SK-N-SH (cell line): ENCODE data around the gene APBB2. TPM values are rescaled to one million over a fixed set of nuclear protein-coding genes. Genes with fewer than 3 reads are reported as not detected.

Source experiments
- CTCF ChIA-PET: fragments of 300-600, 350-600 bp; formaldehyde crosslinking; extraction: SDS; loops from one replicate; lab custom pipeline; 2021; lab: Yijun Ruan, JAX
- POLR2A ChIA-PET: fragments of 350-600 bp; sonication (Branson Sonifier 250); formaldehyde crosslinking; extraction: SDS; loops from one replicate; lab custom pipeline; 2020; ENCODE audit warnings: antibody characterized with exemption, inconsistent platforms; lab: Yijun Ruan, JAX
- DNase-seq: peaks from one replicate; pipeline ENCODE4 v3.0.0; 2012
- H2AFZ ChIP-seq: fragments of 200-600 bp; sonication (generic); 2 replicates; pipeline ENCODE4 v1.8.1; 2016; ENCODE audit warnings: antibody characterized with exemption, mild to moderate bottlenecking, low read depth
- H3F3A ChIP-seq: fragments of 200-600 bp; sonication (generic); replicated peaks from 2 replicates; pipeline ENCODE3; 2016; ENCODE audit warnings: antibody characterized with exemption, mild to moderate bottlenecking; ENCODE audit not compliant: insufficient read depth
- H3K27ac ChIP-seq, 2 experiments: fragments of 200-500 bp in 1 of 2; fragments of 200-600 bp in 1 of 2; sonication (Bioruptor generic) in 1 of 2; sonication (generic), shearing (Covaris generic) in 1 of 2; 2 replicates each; pipeline versions ENCODE4 v1.5.1 to v1.6.1; 2014 to 2016; ENCODE audit warnings: low read depth in 2 of 2, inconsistent platforms in 1 of 2, low read length in 1 of 2, mild to moderate bottlenecking in 1 of 2, mixed read lengths in 1 of 2
- H3K27me3 ChIP-seq: fragments of 200-600 bp; sonication (generic), shearing (Covaris generic); 2 replicates; pipeline ENCODE4 v1.6.1; 2016; ENCODE audit warnings: mixed run types; ENCODE audit not compliant: insufficient read depth
- H3K36me3 ChIP-seq, 2 experiments: fragments of 200-500 bp in 1 of 2; fragments of 200-600 bp in 1 of 2; sonication (Bioruptor generic) in 1 of 2; sonication (generic) in 1 of 2; replicated peaks in 1 of 2; 2 replicates each; pipeline versions ENCODE3 to v1.5.1; 2014 to 2016; ENCODE audit warnings: low read length in 1 of 2, mild to moderate bottlenecking in 1 of 2; ENCODE audit not compliant: insufficient read depth in 2 of 2, control insufficient read depth in 1 of 2
- H3K4me1 ChIP-seq, 2 experiments: fragments of 200-500 bp in 1 of 2; fragments of 200-600 bp in 1 of 2; sonication (Bioruptor generic) in 1 of 2; sonication (generic), shearing (Covaris generic) in 1 of 2; 2 replicates each; pipeline versions ENCODE4 v1.5.1 to v1.6.1; 2014 to 2016; ENCODE audit warnings: low read depth in 1 of 2, low read length in 1 of 2, mixed run types in 1 of 2; ENCODE audit not compliant: insufficient read depth in 2 of 2, control insufficient read depth in 1 of 2
- H3K4me2 ChIP-seq: fragments of 200-600 bp; sonication (generic), shearing (Covaris generic); 2 replicates; pipeline ENCODE4 v1.6.1; 2017; ENCODE audit warnings: mixed run types
- H3K4me3 ChIP-seq, 2 experiments: fragments of 200-500 bp in 1 of 2; fragments of 200-600 bp in 1 of 2; sonication (Bioruptor generic) in 1 of 2; sonication (generic), shearing (Covaris generic) in 1 of 2; 2 replicates each; pipeline versions ENCODE4 v1.5.1 to v1.8.1; 2014 to 2016; ENCODE audit warnings: low read depth in 2 of 2, inconsistent platforms in 1 of 2, low read length in 1 of 2, mild to moderate bottlenecking in 1 of 2, mixed read lengths in 1 of 2, moderate library complexity in 1 of 2
- H3K79me2 ChIP-seq: fragments of 200-600 bp; sonication (generic); 2 replicates; pipeline ENCODE4 v1.8.1; 2017; ENCODE audit warnings: mild to moderate bottlenecking; ENCODE audit not compliant: insufficient read depth
- H3K9ac ChIP-seq: fragments of 200-600 bp; sonication (generic); 2 replicates; pipeline ENCODE4 v1.6.1; 2017; ENCODE audit warnings: mixed run types
- H3K9me2 ChIP-seq: fragments of 200-600 bp; sonication (generic); 2 replicates; pipeline ENCODE4 v1.6.1; 2017; ENCODE audit warnings: mixed run types
- H3K9me3 ChIP-seq: fragments of 200-600 bp; sonication (generic); 2 replicates; pipeline ENCODE4 v1.6.1; 2017; ENCODE audit warnings: mixed run types, mild to moderate bottlenecking, moderate library complexity
- H4K20me1 ChIP-seq: fragments of 200-600 bp; sonication (generic); 2 replicates; pipeline ENCODE4 v1.6.1; 2017; ENCODE audit warnings: mild to moderate bottlenecking, mixed run types; ENCODE audit not compliant: insufficient read depth
- CHD2 ChIP-seq: fragments of 150-350 bp; IDR thresholded peaks from 2 replicates; pipeline ENCODE4 v1.6.1; 2018; ENCODE audit warnings: low read length; ENCODE audit not compliant: partially characterized antibody
- ELF1 ChIP-seq: IDR thresholded peaks from 2 replicates; pipeline ENCODE4 v1.4.0; 2012
- FOSL2 ChIP-seq: IDR thresholded peaks from 2 replicates; pipeline ENCODE4 v1.4.0; 2012; ENCODE audit warnings: low read depth, mild to moderate bottlenecking, moderate library complexity, borderline replicate concordance
- FOXJ3 ChIP-seq: sonication (generic); formaldehyde crosslinking; IDR thresholded peaks from 2 replicates; pipeline ENCODE4 v1.5.1; 2020; ENCODE audit warnings: mild to moderate bottlenecking, missing genetic modification reagents
- GATA2 ChIP-seq: sonication (generic); formaldehyde crosslinking; IDR thresholded peaks from 2 replicates; pipeline ENCODE4 v1.5.0; 2020; ENCODE audit warnings: mild to moderate bottlenecking, missing genetic modification reagents
- IRF3 ChIP-seq: fragments of 150-350 bp; IDR thresholded peaks from 2 replicates; pipeline ENCODE4 v1.6.1; 2016; ENCODE audit warnings: mild to moderate bottlenecking, low read depth, low read length
- JUND ChIP-seq: IDR thresholded peaks from 2 replicates; pipeline ENCODE4 v1.4.0; 2012
- MEF2A ChIP-seq: IDR thresholded peaks from 2 replicates; pipeline ENCODE4 v1.4.0; 2012; ENCODE audit warnings: low read depth, borderline replicate concordance
- PBX3 ChIP-seq: IDR thresholded peaks from 2 replicates; pipeline ENCODE4; 2012
- POLR2AphosphoS5 ChIP-seq: IDR thresholded peaks from 2 replicates; pipeline ENCODE4 v1.6.1; 2012; ENCODE audit warnings: low read depth, low read length
- REST ChIP-seq: IDR thresholded peaks from 2 replicates; pipeline ENCODE4 v1.6.1; 2012; ENCODE audit warnings: mild to moderate bottlenecking, low read depth, low read length, moderate library complexity
- SIN3A ChIP-seq: IDR thresholded peaks from 2 replicates; pipeline ENCODE4 v1.6.1; 2012; ENCODE audit warnings: low read depth, mild to moderate bottlenecking, low read length, moderate library complexity, borderline replicate concordance
- SMC3 ChIP-seq: IDR thresholded peaks from 2 replicates; pipeline ENCODE4 v1.6.1; 2012; ENCODE audit warnings: low read depth, low read length, improper control_type of control experiment
- TEAD4 ChIP-seq: IDR thresholded peaks from 2 replicates; pipeline ENCODE4 v1.4.0; 2012; ENCODE audit warnings: mild to moderate bottlenecking, borderline replicate concordance; ENCODE audit not compliant: insufficient read depth
- USF2 ChIP-seq: fragments of 150-350 bp; IDR thresholded peaks from 2 replicates; pipeline ENCODE4 v1.6.1; 2017; ENCODE audit warnings: antibody characterized with exemption, low read length, low read depth, borderline replicate concordance
- WGBS: methylation state at CpG from one replicate; pipeline ENCODE4 v1.1.6; 2017; ENCODE audit warnings: low lambda C conversion rate; 5-methylcytosine and 5-hydroxymethylcytosine counted together
- polyA plus RNA-seq, 3 experiments: library from polyadenylated mRNA; depleted of rRNA; stranded (reverse); fragments of >200 nt; gene quantifications; 2 replicates each; pipeline ENCODE4 v1.2.3, GENCODE V29; 2012

The APBB2 gene
- polyA plus RNA-seq, 1 of the 3 experiments (the other 2 are of a cell fraction): 49.8 TPM

GRCh38 chr4:40954088-40954668 lies 260.2 kb downstream of the APBB2 start:
- H3K4me2 ChIP-seq: no peak overlapping the region
- no peaks in the 10 kb centered on the region for H4K20me1 ChIP-seq
- H3K9me3 ChIP-seq: no peaks in the 10 kb centered on the region
- no peak overlapping the region for H3K4me3 ChIP-seq
- CTCF ChIA-PET: interaction anchor here (1.0 kb wide), 1 partner anchor 26 kb away, joined by 3 read pairs; no protein-coding TSS in a partner anchor
- POLR2A ChIA-PET: no interaction called here
- no peak for DNase-seq
- TF ChIP-seq PBX3: no peak
- no peak for TF ChIP-seq POLR2AphosphoS5
- TF ChIP-seq IRF3: no peak
- TF ChIP-seq SMC3: no peak
- H3K79me2 ChIP-seq: peaks cover 51% of the 10 kb centered on the region
- no peaks in the 10 kb centered on the region for H3K9me2 ChIP-seq
- H3K27me3 ChIP-seq: no peaks in the 10 kb centered on the region
- no peaks in the 10 kb centered on the region for H3F3A ChIP-seq
- no peak overlapping the region for H3K27ac ChIP-seq
- H3K9ac ChIP-seq: no peak overlapping the region
- 84% methylated on average over 7 of the region's 8 CpGs for WGBS
- no peaks in the 10 kb centered on the region for H3K36me3 ChIP-seq
- peaks cover 0 to 2% of the 10 kb centered on the region in 2 experiments; a peak in 1 of 4 replicates for H3K4me1 ChIP-seq
- H2AFZ ChIP-seq: no peak overlapping the region

GRCh38 chr4:40953283-40954087 lies 260.9 kb downstream of the APBB2 start:
- Histone ChIP-seq H3F3A (no peaks in the 10 kb centered on the region), H3K27me3 (no peaks in the 10 kb centered on the region), H4K20me1 (no peaks in the 10 kb centered on the region), H3K9ac (no peak overlapping the region), H3K4me1 (peaks cover 0 to 2% of the 10 kb centered on the region in 2 experiments; a peak in 1 of 4 replicates), H3K4me2 (no peak overlapping the region), H3K27ac (no peak overlapping the region), H3K36me3 (no peaks in the 10 kb centered on the region), H3K79me2 (peaks cover 50% of the 10 kb centered on the region), H3K9me2 (no peaks in the 10 kb centered on the region), H3K4me3 (no peak overlapping the region), H3K9me3 (no peaks in the 10 kb centered on the region), H2AFZ (no peak overlapping the region)
- DNase-seq: no peak
- CTCF ChIA-PET: interaction anchor here (1.0 kb wide), 1 partner anchor 25 kb away, joined by 3 read pairs; no protein-coding TSS in a partner anchor
- WGBS: 96% methylated on average over 6 of the region's 12 CpGs
- POLR2A ChIA-PET: no interaction called here
- TF ChIP-seq ELF1: no peak
- no peak for TF ChIP-seq CHD2
- no peak for TF ChIP-seq USF2
- no peak for TF ChIP-seq SMC3
- TF ChIP-seq FOSL2: no peak
- TF ChIP-seq FOXJ3 (CRISPR knock-in tag): no peak
- no peak for TF ChIP-seq TEAD4
- TF ChIP-seq SIN3A: no peak
- TF ChIP-seq POLR2AphosphoS5: no peak
- no peak for TF ChIP-seq REST
- TF ChIP-seq IRF3: no peak
- TF ChIP-seq MEF2A: no peak
- no peak for TF ChIP-seq GATA2 (CRISPR knock-in tag)
- TF ChIP-seq JUND: no peak
